HG02970 (cell line): ENCODE measurements around the gene CD2AP.
"Not testable (repeated sequence)": the region's sequence is repeated elsewhere in the genome, so short reads cannot be mapped to it uniquely, and the experiment has no call there.

Experiments
- ATAC-seq: cut with Tn5 transposase; IDR thresholded peaks from one replicate; pipeline ENCODE4 v1.9.1; 2021; ENCODE audit warnings: mild to moderate bottlenecking, moderate library complexity, moderate number of reproducible peaks; ENCODE audit not compliant: unreplicated experiment, low FRiP score

CD2AP gene

DNA sequence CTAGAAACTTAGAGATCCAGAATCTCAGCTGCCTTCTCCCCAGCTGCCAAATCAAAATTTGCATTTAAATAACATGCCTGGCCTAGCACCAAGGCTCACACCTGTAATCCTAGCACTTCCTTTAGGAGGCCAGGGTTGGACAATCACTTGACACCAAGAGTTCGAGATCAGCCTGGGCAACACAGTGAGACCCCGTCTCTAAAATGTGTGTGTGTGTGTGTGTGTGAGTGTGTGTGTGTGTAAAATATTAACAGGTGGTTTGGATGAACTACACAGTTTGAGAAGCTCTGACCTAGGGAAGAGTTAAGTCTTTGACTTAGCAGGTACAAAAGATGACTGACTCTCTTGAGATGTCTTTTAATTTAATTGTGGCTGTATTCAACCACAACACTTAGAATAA lies 20.2 kb upstream of the CD2AP start:
- no peak for ATAC-seq

DNA sequence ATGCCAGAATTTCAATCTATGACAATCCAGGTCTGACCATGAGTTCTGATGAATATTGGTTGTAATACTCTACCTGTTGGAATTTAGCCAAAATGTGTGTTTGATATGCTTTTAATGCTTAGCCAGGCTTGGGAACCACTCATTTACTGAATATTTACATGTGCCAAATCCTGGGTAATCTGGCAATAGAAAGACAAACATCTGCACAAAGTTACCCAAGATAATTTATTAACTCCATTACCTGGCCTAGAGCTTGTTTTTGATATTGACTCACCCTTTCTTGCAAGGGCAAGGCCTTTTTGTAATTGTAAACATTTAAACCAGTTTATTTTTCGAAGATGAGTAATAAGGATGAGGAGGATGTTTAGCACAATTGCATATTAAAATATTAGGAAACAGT lies 13.5 kb upstream of the CD2AP start:
- no peak for ATAC-seq

GRCh38 chr6:47465117-47465516 lies 12.5 kb upstream of the CD2AP start:
- no peak for ATAC-seq

- no peak for ATAC-seq
Measured at GRCh38 chr6:47471911-47472310, 5.7 kb upstream of the CD2AP start.

- no peak for ATAC-seq
Measured at GRCh38 chr6:47473791-47474346, 3.7 kb upstream of the CD2AP start.

DNA sequence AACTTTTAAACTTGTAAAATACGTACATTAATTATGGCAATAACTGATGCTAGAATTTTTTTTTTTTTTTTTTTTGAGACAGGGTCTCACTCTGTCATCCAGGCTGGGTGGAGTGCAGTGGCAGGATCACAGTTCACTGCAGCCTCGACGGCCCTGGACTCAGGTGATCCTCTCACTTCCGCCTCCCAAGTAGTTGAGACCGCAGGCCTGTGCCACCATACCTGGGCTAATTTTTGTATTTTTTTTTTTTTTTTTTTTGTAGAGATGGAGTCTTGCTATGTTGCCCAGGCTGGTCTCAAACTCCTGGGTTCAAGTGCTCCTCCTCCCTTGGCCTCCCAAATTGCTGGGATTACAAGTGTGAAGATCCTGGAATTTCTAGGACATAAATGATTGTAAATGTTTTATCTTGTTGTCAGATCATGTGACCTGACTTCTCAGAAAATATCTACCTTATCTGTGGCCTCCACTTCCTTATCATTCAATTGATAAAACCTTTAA lies 2.2 kb upstream of the CD2AP start:
- ATAC-seq, result no peak

DNA sequence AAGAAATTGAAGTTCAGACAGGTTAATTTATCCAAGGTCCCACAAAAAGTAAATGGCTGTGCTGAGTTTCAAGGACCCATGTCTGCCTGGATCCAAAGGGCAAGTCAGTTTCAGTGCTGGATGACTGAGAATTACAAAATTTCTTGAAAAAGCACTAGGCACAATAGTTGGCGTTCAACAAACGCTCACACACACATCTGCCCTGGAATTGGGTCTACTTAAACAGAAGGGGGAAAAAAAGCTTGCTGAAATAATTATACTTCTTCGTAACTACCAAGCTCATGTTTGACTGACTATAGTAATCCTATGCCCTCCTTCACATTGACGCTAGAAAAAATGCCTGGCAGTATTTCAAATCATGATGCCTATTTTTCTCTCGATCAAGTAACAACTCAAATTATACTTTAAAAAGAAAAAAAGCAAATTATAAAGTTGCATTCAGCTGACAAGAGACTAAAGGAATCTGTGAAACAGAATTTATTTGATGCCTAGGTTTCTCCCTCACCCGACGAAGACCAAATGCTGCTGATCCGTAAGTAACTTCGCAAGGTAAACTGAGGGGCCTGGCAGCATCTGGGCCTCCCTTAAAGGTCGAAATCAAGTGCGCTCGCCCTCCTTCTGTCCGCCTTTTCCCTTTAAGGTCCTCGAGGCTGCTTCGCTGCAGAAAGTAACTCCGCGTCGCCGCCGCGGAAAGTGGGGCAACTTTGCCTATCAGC lies 650 bp upstream of the CD2AP start:
- no peak for ATAC-seq

DNA sequence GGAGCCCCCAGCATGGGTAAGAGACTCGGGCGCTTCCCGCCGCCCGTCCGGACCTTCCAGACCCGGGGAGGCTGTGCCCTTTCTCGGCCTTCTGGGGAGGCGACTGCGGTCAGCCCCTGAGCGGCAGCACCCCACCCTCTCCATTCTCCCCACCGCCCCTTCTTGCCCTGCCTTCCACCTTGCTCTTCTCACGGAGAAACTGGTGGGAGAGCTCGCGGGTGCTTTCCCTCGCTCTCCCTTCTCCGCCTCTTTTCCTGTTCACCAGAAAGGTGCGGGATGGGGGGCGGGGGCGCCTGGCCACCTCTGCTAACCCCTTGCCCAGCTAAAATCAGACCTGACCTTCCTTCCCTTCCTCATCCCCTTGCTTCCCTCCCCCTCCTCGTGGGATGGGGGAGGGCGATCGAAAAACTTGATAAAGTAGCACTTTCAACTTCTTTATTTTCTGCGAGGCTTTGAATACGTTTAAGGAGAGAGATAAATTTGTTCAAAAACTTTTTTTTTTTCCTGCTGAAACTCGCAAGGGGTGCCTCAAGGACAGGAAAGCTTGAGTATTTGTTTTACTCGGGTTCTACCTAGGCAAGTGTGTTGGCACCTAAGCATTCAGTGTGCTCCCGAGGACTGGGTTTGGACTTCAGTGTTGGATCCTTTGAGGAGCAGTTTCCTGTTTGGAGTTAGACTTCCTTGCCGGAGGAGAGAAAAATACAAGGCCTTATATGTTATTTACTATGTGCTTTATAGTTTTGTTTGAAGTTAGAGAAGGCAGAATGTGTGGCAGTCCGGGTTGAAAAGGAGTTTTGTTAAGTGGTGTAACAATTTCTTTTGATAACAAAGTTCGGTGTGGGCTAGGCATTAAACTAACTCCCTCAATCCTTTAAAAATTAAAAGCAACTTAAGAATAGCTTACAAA lies 897 bp downstream of the CD2AP start:
- no peak for ATAC-seq

GRCh38 chr6:47479140-47479508 lies 1.5 kb downstream of the CD2AP start:
- ATAC-seq, result no peak

- no peak for ATAC-seq
Measured at GRCh38 chr6:47479874-47480273, 2.3 kb downstream of the CD2AP start.

- not testable (repeated sequence) for ATAC-seq
Measured at GRCh38 chr6:47481213-47481612, 3.6 kb downstream of the CD2AP start.

- no peak for ATAC-seq
Measured at GRCh38 chr6:47481806-47482205, 4.2 kb downstream of the CD2AP start.

GRCh38 chr6:47483516-47483852 lies 5.9 kb downstream of the CD2AP start:
- ATAC-seq, result peak; percentile 32

GRCh38 chr6:47483853-47484546 lies 6.4 kb downstream of the CD2AP start:
- ATAC-seq, result peak; percentile 51

DNA sequence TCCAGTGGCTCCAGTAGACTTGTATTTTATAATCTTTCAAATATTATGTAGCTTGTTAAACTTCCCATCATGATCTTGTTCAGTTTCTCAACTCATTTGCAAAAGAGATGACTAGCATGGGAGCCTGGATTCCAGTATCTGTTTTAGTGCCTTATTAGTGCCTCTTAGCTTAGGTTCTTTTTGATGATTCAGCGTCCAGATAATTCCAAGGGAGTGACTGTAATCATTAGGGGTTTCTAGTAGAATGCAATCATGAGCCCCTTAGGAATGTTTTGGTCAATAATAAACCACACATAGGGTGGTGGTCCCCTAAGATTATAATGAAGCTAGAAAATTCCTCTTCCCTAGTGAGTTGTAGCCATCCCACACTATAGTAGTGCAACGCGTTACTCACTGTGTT lies 7.0 kb downstream of the CD2AP start:
- ATAC-seq, result no peak

DNA sequence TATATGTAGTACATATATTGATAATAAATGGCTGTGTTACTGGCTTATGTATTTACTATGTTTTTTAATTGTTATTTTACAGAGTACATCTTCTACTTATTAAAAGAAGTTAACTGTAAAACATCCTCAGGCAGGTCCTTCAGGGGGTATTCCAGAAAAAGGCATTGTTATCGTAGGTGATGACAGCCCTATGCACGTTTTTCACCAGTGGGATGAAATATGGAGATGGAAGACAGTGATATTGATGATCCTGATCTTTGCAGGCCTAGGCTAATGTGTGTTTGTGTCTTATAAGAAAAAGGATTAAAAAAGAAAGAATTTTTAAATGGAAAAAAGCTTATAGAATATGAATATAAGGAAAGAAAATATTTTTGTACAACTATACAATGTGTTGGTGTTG lies 7.5 kb downstream of the CD2AP start:
- ATAC-seq, result no peak

GRCh38 chr6:47485491-47486135 lies 8.0 kb downstream of the CD2AP start:
- ATAC-seq, result no peak

GRCh38 chr6:47489995-47490394 lies 12.4 kb downstream of the CD2AP start:
- ATAC-seq, result no peak

DNA sequence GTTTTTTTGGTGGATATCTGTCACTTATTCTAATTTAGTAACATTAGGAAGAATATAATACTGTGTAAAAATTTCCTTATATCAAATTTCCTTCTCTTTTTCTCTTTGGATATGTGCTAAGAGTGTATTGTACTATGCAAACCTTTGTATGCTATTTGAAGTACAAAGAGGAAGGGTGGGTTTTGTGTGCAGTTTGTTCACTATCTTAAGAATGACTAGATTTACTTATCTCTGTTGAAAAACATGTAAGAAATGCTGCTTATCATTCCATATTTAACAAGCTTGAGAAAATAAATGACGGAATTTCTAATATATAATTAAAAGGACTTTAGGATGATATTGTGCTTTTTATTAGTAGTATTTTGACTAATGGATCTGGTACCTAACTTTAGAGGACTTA lies 13.1 kb downstream of the CD2AP start:
- ATAC-seq, result no peak

- no peak for ATAC-seq
Measured at GRCh38 chr6:47492355-47492754, 14.8 kb downstream of the CD2AP start.
